SK-N-SH (cell line): ENCODE results near the gene PPM1K. TPM values are rescaled to one million over a fixed set of nuclear protein-coding genes. Genes with fewer than 3 reads are reported as not detected.

Experiments
- CTCF ChIA-PET: fragments of 300-600, 350-600 bp; formaldehyde crosslinking; extraction: SDS; loops from one replicate; lab custom pipeline; 2021; lab: Yijun Ruan, JAX
- POLR2A ChIA-PET: fragments of 350-600 bp; sonication (Branson Sonifier 250); formaldehyde crosslinking; extraction: SDS; loops from one replicate; lab custom pipeline; 2020; ENCODE audit warnings: antibody characterized with exemption, inconsistent platforms; lab: Yijun Ruan, JAX
- DNase-seq: peaks from one replicate; pipeline ENCODE4 v3.0.0; 2012
- H2AFZ ChIP-seq: fragments of 200-600 bp; sonication (generic); 2 replicates; pipeline ENCODE4 v1.8.1; 2016; ENCODE audit warnings: antibody characterized with exemption, mild to moderate bottlenecking, low read depth
- H3F3A ChIP-seq: fragments of 200-600 bp; sonication (generic); replicated peaks from 2 replicates; pipeline ENCODE3; 2016; ENCODE audit warnings: antibody characterized with exemption, mild to moderate bottlenecking; ENCODE audit not compliant: insufficient read depth
- H3K27ac ChIP-seq, 2 experiments: fragments of 200-500 bp in 1 of 2; fragments of 200-600 bp in 1 of 2; sonication (Bioruptor generic) in 1 of 2; sonication (generic), shearing (Covaris generic) in 1 of 2; 2 replicates each; pipeline versions ENCODE4 v1.5.1 to v1.6.1; 2014 to 2016; ENCODE audit warnings: low read depth in 2 of 2, inconsistent platforms in 1 of 2, low read length in 1 of 2, mild to moderate bottlenecking in 1 of 2, mixed read lengths in 1 of 2
- H3K27me3 ChIP-seq: fragments of 200-600 bp; sonication (generic), shearing (Covaris generic); 2 replicates; pipeline ENCODE4 v1.6.1; 2016; ENCODE audit warnings: mixed run types; ENCODE audit not compliant: insufficient read depth
- H3K36me3 ChIP-seq, 2 experiments: fragments of 200-500 bp in 1 of 2; fragments of 200-600 bp in 1 of 2; sonication (Bioruptor generic) in 1 of 2; sonication (generic) in 1 of 2; replicated peaks in 1 of 2; 2 replicates each; pipeline versions ENCODE3 to v1.5.1; 2014 to 2016; ENCODE audit warnings: low read length in 1 of 2, mild to moderate bottlenecking in 1 of 2; ENCODE audit not compliant: insufficient read depth in 2 of 2, control insufficient read depth in 1 of 2
- H3K4me1 ChIP-seq, 2 experiments: fragments of 200-500 bp in 1 of 2; fragments of 200-600 bp in 1 of 2; sonication (Bioruptor generic) in 1 of 2; sonication (generic), shearing (Covaris generic) in 1 of 2; 2 replicates each; pipeline versions ENCODE4 v1.5.1 to v1.6.1; 2014 to 2016; ENCODE audit warnings: low read depth in 1 of 2, low read length in 1 of 2, mixed run types in 1 of 2; ENCODE audit not compliant: insufficient read depth in 2 of 2, control insufficient read depth in 1 of 2
- H3K4me2 ChIP-seq: fragments of 200-600 bp; sonication (generic), shearing (Covaris generic); 2 replicates; pipeline ENCODE4 v1.6.1; 2017; ENCODE audit warnings: mixed run types
- H3K4me3 ChIP-seq, 2 experiments: fragments of 200-500 bp in 1 of 2; fragments of 200-600 bp in 1 of 2; sonication (Bioruptor generic) in 1 of 2; sonication (generic), shearing (Covaris generic) in 1 of 2; 2 replicates each; pipeline versions ENCODE4 v1.5.1 to v1.8.1; 2014 to 2016; ENCODE audit warnings: low read depth in 2 of 2, inconsistent platforms in 1 of 2, low read length in 1 of 2, mild to moderate bottlenecking in 1 of 2, mixed read lengths in 1 of 2, moderate library complexity in 1 of 2
- H3K79me2 ChIP-seq: fragments of 200-600 bp; sonication (generic); 2 replicates; pipeline ENCODE4 v1.8.1; 2017; ENCODE audit warnings: mild to moderate bottlenecking; ENCODE audit not compliant: insufficient read depth
- H3K9ac ChIP-seq: fragments of 200-600 bp; sonication (generic); 2 replicates; pipeline ENCODE4 v1.6.1; 2017; ENCODE audit warnings: mixed run types
- H3K9me2 ChIP-seq: fragments of 200-600 bp; sonication (generic); 2 replicates; pipeline ENCODE4 v1.6.1; 2017; ENCODE audit warnings: mixed run types
- H3K9me3 ChIP-seq: fragments of 200-600 bp; sonication (generic); 2 replicates; pipeline ENCODE4 v1.6.1; 2017; ENCODE audit warnings: mixed run types, mild to moderate bottlenecking, moderate library complexity
- H4K20me1 ChIP-seq: fragments of 200-600 bp; sonication (generic); 2 replicates; pipeline ENCODE4 v1.6.1; 2017; ENCODE audit warnings: mild to moderate bottlenecking, mixed run types; ENCODE audit not compliant: insufficient read depth
- ELF1 ChIP-seq: IDR thresholded peaks from 2 replicates; pipeline ENCODE4 v1.4.0; 2012
- FOSL2 ChIP-seq: IDR thresholded peaks from 2 replicates; pipeline ENCODE4 v1.4.0; 2012; ENCODE audit warnings: low read depth, mild to moderate bottlenecking, moderate library complexity, borderline replicate concordance
- MEF2A ChIP-seq: IDR thresholded peaks from 2 replicates; pipeline ENCODE4 v1.4.0; 2012; ENCODE audit warnings: low read depth, borderline replicate concordance
- MXI1 ChIP-seq: IDR thresholded peaks from 2 replicates; pipeline ENCODE4 v1.6.1; 2012; ENCODE audit warnings: mild to moderate bottlenecking, low read depth, low read length, improper control_type of control experiment
- RAD21 ChIP-seq: IDR thresholded peaks from 2 replicates; pipeline ENCODE4 v1.6.1; 2012; ENCODE audit warnings: mild to moderate bottlenecking, low read length
- RFX5 ChIP-seq: IDR thresholded peaks from 2 replicates; pipeline ENCODE4 v1.6.1; 2012; ENCODE audit warnings: mild to moderate bottlenecking, improper control_type of control experiment, low read length
- RXRA ChIP-seq: IDR thresholded peaks from 2 replicates; pipeline ENCODE4 v1.4.0; 2012; ENCODE audit warnings: low read depth, mild to moderate bottlenecking, borderline replicate concordance
- SMC3 ChIP-seq: IDR thresholded peaks from 2 replicates; pipeline ENCODE4 v1.6.1; 2012; ENCODE audit warnings: low read depth, low read length, improper control_type of control experiment
- TAF1 ChIP-seq: IDR thresholded peaks from 2 replicates; pipeline ENCODE4 v1.6.1; 2012; ENCODE audit warnings: low read depth, mild to moderate bottlenecking, low read length, moderate library complexity, borderline replicate concordance
- USF2 ChIP-seq: fragments of 150-350 bp; IDR thresholded peaks from 2 replicates; pipeline ENCODE4 v1.6.1; 2017; ENCODE audit warnings: antibody characterized with exemption, low read length, low read depth, borderline replicate concordance
- WGBS: methylation state at CpG from one replicate; pipeline ENCODE4 v1.1.6; 2017; ENCODE audit warnings: low lambda C conversion rate; 5-methylcytosine and 5-hydroxymethylcytosine counted together
- polyA plus RNA-seq, 3 experiments: library from polyadenylated mRNA; depleted of rRNA; stranded (reverse); fragments of >200 nt; gene quantifications; 2 replicates each; pipeline ENCODE4 v1.2.3, GENCODE V29; 2012
- TF ChIP-seq, protein P1 (sequence below): IDR thresholded peaks from 2 replicates; pipeline ENCODE4 v1.6.1; 2012; ENCODE audit warnings: mild to moderate bottlenecking, low read depth, low read length, moderate library complexity
- TF ChIP-seq, protein P2 (sequence below): IDR thresholded peaks from 2 replicates; pipeline ENCODE4 v1.4.0; 2012; ENCODE audit warnings: low read depth, borderline replicate concordance
- TF ChIP-seq, protein P3 (sequence below): fragments of 150-350 bp; IDR thresholded peaks from 2 replicates; pipeline ENCODE4 v1.6.1; 2016; ENCODE audit warnings: mild to moderate bottlenecking, low read depth, low read length
- TF ChIP-seq, protein P4 (sequence below): IDR thresholded peaks from 2 replicates; pipeline ENCODE4 v1.4.0; 2012; ENCODE audit warnings: low read depth, borderline replicate concordance

Gene PPM1K
- polyA plus RNA-seq, 1 of the 3 experiments (the other 2 are of a cell fraction): 2.5 TPM

GRCh38 chr4:88295656-88296055, 11.3 kb upstream of the PPM1K start:
- no peak overlapping the region for H3K27ac ChIP-seq
- ChIA-PET POLR2A (interaction anchor here (0.6 kb wide), 1 partner anchor 17 kb away, joined by 3 read pairs; no protein-coding TSS in a partner anchor), CTCF (no interaction called here)
- H3K9ac ChIP-seq: no peak overlapping the region
- no peaks in the 10 kb centered on the region for H3K9me3 ChIP-seq
- no peaks in the 10 kb centered on the region for H3K27me3 ChIP-seq
- H3K9me2 ChIP-seq: no peaks in the 10 kb centered on the region
- H3F3A ChIP-seq: no peaks in the 10 kb centered on the region
- H3K4me2 ChIP-seq: no peak overlapping the region
- H2AFZ ChIP-seq: no peak overlapping the region
- H3K4me3 ChIP-seq: no peak overlapping the region
- WGBS: 40% methylated on average over 2 of the region's 6 CpGs
- no peaks in the 10 kb centered on the region for H3K79me2 ChIP-seq
- no peaks in the 10 kb centered on the region for H4K20me1 ChIP-seq
- no peaks in the 10 kb centered on the region for H3K36me3 ChIP-seq
- H3K4me1 ChIP-seq: no peaks in the 10 kb centered on the region
- TF ChIP-seq MEF2A: no peak
- TF ChIP-seq, protein P1, sequence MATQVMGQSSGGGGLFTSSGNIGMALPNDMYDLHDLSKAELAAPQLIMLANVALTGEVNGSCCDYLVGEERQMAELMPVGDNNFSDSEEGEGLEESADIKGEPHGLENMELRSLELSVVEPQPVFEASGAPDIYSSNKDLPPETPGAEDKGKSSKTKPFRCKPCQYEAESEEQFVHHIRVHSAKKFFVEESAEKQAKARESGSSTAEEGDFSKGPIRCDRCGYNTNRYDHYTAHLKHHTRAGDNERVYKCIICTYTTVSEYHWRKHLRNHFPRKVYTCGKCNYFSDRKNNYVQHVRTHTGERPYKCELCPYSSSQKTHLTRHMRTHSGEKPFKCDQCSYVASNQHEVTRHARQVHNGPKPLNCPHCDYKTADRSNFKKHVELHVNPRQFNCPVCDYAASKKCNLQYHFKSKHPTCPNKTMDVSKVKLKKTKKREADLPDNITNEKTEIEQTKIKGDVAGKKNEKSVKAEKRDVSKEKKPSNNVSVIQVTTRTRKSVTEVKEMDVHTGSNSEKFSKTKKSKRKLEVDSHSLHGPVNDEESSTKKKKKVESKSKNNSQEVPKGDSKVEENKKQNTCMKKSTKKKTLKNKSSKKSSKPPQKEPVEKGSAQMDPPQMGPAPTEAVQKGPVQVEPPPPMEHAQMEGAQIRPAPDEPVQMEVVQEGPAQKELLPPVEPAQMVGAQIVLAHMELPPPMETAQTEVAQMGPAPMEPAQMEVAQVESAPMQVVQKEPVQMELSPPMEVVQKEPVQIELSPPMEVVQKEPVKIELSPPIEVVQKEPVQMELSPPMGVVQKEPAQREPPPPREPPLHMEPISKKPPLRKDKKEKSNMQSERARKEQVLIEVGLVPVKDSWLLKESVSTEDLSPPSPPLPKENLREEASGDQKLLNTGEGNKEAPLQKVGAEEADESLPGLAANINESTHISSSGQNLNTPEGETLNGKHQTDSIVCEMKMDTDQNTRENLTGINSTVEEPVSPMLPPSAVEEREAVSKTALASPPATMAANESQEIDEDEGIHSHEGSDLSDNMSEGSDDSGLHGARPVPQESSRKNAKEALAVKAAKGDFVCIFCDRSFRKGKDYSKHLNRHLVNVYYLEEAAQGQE: no peak
- TF ChIP-seq, protein P2, sequence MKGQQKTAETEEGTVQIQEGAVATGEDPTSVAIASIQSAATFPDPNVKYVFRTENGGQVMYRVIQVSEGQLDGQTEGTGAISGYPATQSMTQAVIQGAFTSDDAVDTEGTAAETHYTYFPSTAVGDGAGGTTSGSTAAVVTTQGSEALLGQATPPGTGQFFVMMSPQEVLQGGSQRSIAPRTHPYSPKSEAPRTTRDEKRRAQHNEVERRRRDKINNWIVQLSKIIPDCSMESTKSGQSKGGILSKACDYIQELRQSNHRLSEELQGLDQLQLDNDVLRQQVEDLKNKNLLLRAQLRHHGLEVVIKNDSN: no peak
- TF ChIP-seq TAF1: no peak
- TF ChIP-seq, protein P3, sequence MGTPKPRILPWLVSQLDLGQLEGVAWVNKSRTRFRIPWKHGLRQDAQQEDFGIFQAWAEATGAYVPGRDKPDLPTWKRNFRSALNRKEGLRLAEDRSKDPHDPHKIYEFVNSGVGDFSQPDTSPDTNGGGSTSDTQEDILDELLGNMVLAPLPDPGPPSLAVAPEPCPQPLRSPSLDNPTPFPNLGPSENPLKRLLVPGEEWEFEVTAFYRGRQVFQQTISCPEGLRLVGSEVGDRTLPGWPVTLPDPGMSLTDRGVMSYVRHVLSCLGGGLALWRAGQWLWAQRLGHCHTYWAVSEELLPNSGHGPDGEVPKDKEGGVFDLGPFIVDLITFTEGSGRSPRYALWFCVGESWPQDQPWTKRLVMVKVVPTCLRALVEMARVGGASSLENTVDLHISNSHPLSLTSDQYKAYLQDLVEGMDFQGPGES: no peak
- no peak for TF ChIP-seq SMC3
- no peak for TF ChIP-seq RFX5
- no peak for TF ChIP-seq ELF1
- no peak for TF ChIP-seq FOSL2
- TF ChIP-seq, protein P4, sequence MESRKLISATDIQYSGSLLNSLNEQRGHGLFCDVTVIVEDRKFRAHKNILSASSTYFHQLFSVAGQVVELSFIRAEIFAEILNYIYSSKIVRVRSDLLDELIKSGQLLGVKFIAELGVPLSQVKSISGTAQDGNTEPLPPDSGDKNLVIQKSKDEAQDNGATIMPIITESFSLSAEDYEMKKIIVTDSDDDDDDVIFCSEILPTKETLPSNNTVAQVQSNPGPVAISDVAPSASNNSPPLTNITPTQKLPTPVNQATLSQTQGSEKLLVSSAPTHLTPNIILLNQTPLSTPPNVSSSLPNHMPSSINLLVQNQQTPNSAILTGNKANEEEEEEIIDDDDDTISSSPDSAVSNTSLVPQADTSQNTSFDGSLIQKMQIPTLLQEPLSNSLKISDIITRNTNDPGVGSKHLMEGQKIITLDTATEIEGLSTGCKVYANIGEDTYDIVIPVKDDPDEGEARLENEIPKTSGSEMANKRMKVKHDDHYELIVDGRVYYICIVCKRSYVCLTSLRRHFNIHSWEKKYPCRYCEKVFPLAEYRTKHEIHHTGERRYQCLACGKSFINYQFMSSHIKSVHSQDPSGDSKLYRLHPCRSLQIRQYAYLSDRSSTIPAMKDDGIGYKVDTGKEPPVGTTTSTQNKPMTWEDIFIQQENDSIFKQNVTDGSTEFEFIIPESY: no peak
- no peak for TF ChIP-seq RAD21
- TF ChIP-seq RXRA: no peak
- no peak for TF ChIP-seq MXI1
- TF ChIP-seq USF2: no peak
- DNase-seq: no peak
